Globus pallidus (tissue), 1 donor: ENCODE measurements around the gene SP100.
"Not testable (repeated sequence)": the region's sequence is repeated elsewhere in the genome, so short reads cannot be mapped to it uniquely, and the experiment has no call there.

Experiments used
- DNase-seq: peaks from one replicate; pipeline ENCODE4 v3.0.0-alpha.2; 2015; ENCODE audit warnings: low spot score

Gene SP100

GRCh38 chr2:230419181-230419580 is 3.2 kb downstream of the SP100 start:
- no peak for DNase-seq

- no peak for DNase-seq
Observed at GRCh38 chr2:230422149-230422548, 6.1 kb downstream of the SP100 start.

- no peak for DNase-seq
Observed at GRCh38 chr2:230423851-230424458, 8.0 kb downstream of the SP100 start.

- DNase-seq, result no peak
Observed at GRCh38 chr2:230425377-230425776, 9.4 kb downstream of the SP100 start.

GRCh38 chr2:230429513-230429912 is 13.5 kb downstream of the SP100 start:
- DNase-seq, result no peak

GRCh38 chr2:230430957-230431910 is 15.2 kb downstream of the SP100 start:
- no peak for DNase-seq

- DNase-seq, result no peak
Observed at GRCh38 chr2:230434677-230435324, 18.8 kb downstream of the SP100 start.

GRCh38 chr2:230435431-230435830 is 19.4 kb downstream of the SP100 start:
- no peak for DNase-seq

GRCh38 chr2:230439121-230439520 is 23.1 kb downstream of the SP100 start:
- not testable (repeated sequence) for DNase-seq

GRCh38 chr2:230439590-230439989 is 23.6 kb downstream of the SP100 start:
- no peak for DNase-seq

- DNase-seq, result no peak
Observed at GRCh38 chr2:230441227-230441897, 25.4 kb downstream of the SP100 start.

- DNase-seq, result no peak
Observed at GRCh38 chr2:230443541-230443940, 27.5 kb downstream of the SP100 start.

- no peak for DNase-seq
Observed at GRCh38 chr2:230444832-230445231, 28.8 kb downstream of the SP100 start.

- no peak for DNase-seq
Observed at GRCh38 chr2:230447036-230447435, 31.0 kb downstream of the SP100 start.

- DNase-seq, result peak; percentile 19
Observed at GRCh38 chr2:230447455-230448451, 31.8 kb downstream of the SP100 start.

GRCh38 chr2:230449901-230450467 is 34.0 kb downstream of the SP100 start:
- DNase-seq, result no peak

GRCh38 chr2:230453006-230453405 is 37.0 kb downstream of the SP100 start:
- no peak for DNase-seq

GRCh38 chr2:230455005-230455684 is 39.1 kb downstream of the SP100 start:
- no peak for DNase-seq

GRCh38 chr2:230457073-230457768 is 41.2 kb downstream of the SP100 start:
- DNase-seq, result peak; percentile 45
